Activated CD8-positive, alpha-beta memory T cell treated with anti-CD3 and anti-CD28 coated beads for 48 hours (primary cell): ENCODE measurements around the gene VPREB3.

Experiments
- DNase-seq, 3 experiments: peaks; one replicate each; pipeline ENCODE4 v3.0.0-alpha.2; 2020; ENCODE audit warnings: low read depth in 2 of 3, low spot score in 2 of 3

VPREB3 gene

DNA sequence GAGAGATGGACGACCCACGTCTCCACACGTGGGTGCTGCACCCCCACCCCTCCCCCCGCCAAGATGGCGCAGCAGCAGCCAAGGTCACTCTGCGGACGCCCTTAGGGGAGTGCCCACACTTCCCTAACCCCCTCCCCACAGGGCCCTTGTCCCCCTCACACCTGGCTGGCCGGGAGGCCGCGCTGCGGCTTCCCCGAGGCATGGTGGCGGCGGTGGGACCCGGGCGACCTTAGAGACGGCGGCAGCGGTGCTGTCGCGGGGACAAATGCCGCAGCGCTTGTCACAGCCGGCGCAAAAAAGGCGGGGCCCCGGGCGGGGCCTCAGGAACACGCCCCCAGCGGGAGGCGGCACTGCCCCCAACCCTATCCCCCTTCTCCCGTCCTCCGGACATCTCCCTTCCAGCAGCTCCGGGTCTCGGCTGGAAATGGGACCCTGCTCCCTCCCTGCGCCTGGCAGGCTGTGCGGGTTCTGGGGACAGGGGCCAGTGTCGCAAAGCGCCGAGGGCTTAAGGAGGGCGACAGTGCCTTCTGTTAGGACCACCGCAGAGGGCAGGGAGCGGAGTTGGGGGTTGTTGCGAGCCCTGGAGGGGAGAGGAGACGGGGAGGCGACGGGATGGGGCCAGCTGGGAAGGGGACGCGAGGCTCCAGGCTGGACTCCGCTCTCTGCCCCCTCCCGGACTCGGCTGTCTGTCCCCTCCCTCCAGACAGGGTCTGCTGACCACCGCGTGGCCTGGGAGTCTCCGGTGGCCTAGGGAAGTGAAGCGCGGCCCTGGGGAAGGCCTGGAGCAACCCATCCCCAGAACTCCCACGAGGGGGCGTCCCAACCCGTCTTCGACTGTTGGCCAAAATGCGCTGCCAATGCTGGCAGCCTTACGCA lies 13.7 kb upstream of the VPREB3 start, which contains the start of gene CHCHD10:
Gene CHCHD10 (minus strand): TSS at position 300 of the 876 bp plus-strand sequence. CDS start 98 bp downstream, at position 202.
- DNase-seq = peak; percentile 64 to 72 (median 65)

GRCh38 chr22:23767303-23767672 lies 13.1 kb upstream of the VPREB3 start:
- no peak for DNase-seq

DNA sequence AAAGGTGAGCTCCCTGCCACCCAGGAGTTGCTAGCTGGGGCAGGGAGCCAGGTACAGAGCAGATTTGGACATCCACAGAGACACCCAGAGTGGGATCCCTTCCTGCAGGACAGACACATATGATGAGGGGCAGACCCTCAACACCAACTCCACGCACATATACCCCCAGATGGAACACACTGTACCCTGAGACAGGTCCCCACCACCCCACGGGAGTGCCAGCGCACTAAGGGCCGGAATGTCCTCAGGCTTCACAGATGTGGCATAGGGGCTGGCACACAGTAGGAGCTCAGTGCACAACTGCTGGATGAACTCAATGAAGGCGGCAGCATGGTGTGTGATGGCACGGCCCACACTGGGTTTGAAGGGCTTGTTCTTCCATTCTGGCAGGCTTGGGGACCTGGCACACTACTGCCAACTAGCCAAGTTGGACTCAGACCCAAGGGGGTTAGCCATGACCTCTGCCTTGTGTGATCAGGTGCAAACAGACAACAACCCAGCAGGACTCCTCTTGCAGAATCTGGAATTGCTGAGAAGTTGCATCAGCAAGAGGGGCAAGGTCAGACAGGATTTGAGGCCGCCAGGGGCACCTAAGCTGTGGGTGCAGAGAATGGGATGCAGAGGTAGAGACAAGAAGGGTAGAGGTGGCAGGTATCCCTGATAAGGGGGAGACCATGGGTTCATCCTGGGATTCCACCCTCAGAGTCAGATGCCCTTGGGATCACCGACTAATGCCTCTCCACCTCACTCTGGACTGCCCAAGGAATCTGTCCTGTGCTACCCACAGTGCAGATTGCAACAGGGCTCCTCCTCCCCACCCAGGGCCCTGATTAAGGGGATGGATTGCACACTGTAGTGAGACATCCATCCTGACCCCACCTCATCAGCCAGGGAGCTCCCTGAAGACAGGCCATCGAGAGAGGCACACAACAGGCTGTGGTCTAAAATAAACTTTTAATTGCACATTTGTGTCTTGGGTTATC lies 11.0 kb upstream of the VPREB3 start:
- DNase-seq = no peak

DNA sequence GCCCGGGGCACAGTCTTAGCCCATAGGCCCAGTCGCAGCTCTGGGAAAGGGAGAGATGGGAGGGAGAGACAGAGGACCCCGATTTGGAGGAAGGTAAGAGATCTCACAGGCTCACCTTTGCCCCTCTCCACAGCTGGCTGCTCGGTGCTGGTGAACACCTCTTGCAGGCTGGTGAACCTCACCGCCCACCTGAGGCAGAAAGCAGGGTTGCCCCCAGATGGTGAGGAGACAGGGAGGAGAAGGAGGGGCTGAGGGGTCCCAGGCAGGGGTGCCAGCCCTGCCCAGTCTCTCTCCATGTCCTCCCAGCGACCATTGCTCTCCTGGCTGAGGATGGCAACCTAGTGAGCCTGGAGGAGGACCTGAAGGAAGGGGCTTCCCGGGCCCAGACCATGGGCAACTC lies 9.7 kb upstream of the VPREB3 start:
- no peak for DNase-seq

DNA sequence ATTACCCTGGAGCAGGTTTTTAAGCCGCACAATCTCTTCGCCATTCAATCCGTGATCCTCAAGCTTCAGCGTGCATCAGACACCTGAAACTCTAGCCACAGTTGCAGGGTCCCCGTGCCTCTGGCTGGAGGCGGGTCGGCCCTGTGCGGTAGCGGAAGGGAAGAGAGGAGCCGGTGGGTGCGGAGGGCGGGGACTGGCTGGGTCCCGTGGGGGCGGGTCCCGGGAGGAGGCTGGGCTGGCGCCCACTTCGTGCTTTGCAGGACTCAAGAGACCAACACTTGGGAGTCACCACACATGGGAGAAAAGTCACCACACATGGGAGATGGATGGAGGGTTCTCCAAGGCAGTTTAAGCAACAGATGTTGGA lies 9.3 kb upstream of the VPREB3 start:
- peak in 1 of 3 experiments; percentile 38 for DNase-seq

DNA sequence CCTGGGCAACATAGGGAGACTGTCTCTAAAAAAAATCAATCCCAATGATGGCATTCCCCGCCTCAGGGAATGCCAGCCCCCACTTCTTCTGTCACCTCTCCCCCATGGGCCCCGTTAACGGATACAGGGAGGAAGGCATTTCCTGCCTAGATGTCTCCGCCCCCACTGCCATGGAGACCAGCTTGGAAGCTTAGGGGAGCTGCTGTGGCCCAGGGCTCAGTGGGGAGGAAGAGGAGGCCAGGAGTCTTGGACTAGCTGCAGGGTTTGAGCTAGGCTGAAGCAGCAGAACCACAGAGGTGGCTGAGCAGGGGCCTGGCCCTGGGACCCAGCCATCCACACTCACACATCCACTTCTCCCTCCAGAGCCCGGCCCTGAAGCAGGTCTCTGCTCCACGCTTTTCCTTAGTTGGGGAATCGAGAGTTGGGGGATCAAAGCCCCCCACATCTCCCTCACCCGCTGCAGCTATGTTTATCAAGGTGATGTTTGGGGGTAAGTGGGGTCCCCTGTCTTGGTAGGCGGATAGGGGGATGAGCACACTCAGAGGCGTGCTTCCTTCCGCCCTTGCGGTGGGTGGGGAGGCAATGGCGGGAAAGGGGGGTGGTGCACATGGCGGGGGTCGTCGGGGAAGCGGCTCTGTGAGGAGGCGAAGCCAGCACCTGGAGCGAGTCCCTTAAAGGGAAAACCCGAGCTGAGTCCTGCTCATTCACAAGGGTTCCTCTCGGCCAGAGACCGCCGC lies 8.8 kb upstream of the VPREB3 start, which contains the start of gene C22orf15:
Gene C22orf15 (plus strand): TSS at position 149 of the 737 bp plus-strand sequence. CDS start 317 bp downstream, at position 466.
- DNase-seq = no peak

DNA sequence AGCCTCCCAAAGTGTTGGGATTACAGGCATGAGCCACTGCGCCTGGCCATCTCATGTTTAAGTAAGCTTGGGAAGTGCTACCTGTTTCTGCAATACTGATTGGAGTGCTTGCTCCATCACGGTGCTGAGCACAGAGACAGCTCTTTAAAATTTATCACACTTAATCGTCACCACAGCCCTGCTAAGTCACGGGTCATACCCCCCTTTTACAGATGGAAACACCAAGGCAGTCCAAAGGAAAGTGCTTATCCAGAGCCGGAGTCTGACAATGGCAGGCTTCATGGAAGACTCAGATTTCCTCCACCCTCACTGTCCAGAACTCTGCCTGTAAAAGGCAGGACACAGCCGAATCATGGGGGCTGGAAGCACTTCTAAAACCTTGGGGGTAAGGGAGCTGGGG lies 5.8 kb upstream of the VPREB3 start:
- DNase-seq = no peak

DNA sequence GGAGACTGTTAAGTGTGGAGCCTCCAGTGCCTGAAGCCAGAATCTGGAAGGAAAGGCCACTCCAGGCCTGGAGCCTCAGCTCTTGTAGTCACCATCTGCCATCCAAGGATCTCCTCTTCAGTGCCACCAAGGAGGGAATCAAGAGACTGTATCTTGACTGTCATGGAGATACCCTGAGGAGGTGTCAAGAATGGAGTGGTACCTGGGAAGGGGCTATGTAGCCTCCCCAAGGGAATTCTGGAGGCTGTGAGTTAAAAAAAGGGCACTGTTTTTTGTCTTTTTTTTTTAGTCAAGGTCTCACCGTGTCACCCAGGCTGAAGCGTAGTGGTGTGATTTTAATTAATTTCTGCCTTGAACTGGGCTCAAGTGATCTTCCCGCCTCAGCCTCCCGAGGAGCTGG lies 5.3 kb upstream of the VPREB3 start:
- DNase-seq = no peak

- no peak for DNase-seq
These were observed 2.7 kb upstream of the VPREB3 start for GRCh38 chr22:23756891-23757290.

GRCh38 chr22:23755711-23756110 lies 1.5 kb upstream of the VPREB3 start:
- DNase-seq = no peak

DNA sequence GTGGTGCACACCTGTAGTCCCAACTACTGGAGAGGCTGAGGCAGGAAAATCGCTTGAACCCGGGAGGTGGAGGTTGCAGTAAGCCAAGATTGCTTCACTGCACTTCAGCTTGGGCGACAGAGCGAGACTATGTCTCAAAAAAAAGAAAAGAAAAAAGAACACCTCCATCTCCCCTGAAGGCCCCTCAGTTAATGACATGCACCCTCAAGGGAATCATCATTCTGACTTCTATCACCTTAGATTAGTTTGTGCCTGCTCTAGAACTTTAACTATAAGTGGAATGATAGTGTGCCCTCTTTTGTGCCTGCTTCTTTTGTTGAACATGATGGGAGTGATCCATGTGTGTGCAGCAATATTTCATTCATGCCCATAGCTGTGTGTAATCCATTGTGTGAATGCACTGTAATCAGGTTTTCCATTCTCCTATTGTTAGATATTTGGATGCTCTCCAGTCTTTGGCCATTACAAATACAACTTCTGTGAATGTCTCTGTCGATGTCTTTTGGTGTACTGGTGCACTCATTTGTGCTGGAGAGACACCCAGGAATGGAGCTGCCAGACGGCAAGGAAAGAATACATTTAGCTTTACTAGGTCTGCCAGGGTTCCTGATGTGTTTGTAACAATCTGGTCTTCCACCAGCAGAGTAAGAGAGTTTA lies 883 bp upstream of the VPREB3 start:
- DNase-seq = no peak

DNA sequence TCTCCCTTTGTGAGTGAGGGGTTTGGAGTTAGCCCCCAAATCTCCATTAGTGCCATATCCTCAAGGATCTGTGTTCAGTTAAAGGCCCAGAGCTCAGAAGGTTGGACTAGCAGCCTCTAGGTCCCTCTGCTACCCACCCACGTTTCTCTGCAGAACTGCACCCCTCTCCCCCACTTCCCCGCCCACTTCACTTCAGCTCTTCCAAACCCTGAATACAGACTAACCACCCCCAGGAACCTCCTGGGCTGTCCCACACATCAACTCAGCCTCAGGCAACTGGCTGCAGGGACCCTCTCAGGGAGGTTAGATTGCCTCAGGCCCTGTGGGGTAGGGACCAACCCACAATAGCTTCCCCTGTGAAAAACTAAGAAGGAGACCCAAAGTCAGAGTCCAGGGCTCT lies 840 bp downstream of the VPREB3 start:
- DNase-seq = no peak

DNA sequence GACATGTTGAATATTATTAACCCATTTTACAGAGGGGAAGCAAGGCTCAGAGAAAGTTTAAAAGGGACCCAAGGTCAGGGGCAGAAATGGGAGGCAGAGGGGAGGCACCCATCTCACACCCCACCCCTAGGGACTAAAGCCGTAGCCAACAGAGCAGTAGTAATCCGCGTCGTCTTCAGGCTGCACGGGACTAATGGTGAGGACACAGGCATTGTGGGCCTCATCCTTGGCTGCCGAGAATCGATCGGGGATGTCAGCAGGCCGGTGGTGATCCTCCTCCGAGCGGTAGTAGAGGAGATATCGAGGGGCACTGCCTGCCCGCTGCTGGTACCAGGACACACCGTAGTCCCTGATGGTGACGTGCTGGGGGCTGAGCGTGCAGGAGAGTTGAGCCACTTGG lies 1.5 kb downstream of the VPREB3 start:
- DNase-seq = no peak

GRCh38 chr22:23752090-23752691 lies 2.0 kb downstream of the VPREB3 start:
- DNase-seq = no peak

DNA sequence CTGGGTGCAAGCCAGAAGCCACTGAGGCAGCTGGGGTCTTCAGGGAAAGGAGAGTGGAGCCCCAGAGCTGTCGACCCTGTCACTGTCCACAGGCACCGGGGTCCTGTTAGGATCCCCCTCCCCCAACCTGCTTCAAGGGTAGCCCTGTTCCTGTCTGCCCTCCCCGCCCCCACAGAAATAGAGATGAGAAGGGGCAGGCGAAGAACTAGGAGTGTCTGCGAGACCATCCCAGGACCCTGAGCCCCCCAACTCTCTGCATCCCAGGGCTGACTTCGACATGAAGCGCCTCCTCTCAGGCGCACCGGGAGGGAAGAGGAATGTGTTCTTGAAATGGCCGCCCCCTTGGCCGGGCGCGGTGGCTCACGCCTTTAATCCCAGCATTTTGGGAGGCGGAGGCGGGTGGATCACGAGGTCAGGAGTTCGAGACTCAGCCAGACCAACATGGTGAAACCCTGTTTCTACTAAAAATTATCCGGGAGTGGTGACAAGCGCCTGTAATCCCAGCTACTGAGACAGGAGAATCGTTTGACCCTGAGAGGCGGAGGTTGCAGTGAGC lies 2.7 kb downstream of the VPREB3 start:
- no peak for DNase-seq

- peak; percentile 58 to 77 (median 71) for DNase-seq
These were observed 3.3 kb downstream of the VPREB3 start, which contains the start of gene ZNF70 for GRCh38 chr22:23750714-23751440. Gene ZNF70, minus strand, starts transcription at chr22:23751112. Its CDS starts 5,972 bp downstream, at chr22:23745140.

DNA sequence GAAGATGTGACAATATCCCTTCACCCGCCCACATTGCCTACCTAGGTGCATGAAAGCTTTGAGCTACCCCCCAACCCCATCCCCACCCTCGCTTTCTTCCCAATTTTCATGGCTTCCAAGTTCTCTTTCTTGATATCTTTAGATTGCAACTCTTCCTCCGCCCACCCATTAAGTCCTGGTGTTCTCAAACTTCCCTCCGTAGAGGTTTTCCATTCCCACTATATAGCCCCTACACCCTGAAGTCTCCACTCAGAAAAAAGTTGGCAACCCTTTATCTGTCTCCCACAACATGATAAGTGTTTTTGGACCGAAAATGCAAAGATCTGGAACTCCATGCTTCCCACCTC lies 3.9 kb downstream of the VPREB3 start:
- DNase-seq = no peak

GRCh38 chr22:23749841-23750301 lies 4.4 kb downstream of the VPREB3 start:
- DNase-seq = no peak

DNA sequence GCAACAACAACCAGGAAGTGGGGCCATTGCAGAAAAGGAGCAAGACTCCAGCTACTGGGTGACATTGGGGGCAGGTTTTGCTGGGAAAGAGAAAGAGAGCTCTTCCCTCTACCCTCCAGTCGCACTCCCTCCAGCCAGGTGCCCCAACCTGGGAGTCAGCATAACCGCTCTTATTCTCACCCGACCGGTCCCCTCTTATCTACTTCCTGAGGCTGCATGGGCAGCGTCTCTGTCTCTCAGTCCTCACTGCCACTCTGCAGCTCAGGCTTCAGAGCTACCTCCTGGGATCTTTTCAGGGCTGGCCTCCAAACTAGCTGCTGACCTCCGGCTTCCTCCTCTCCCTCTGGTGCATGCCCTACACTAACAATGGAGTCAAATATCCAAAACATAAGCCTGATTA lies 8.4 kb downstream of the VPREB3 start:
- DNase-seq = no peak
